ENCODE measurements around the gene TSBP1.
"Not testable (repeated sequence)": the region's sequence is repeated elsewhere in the genome, so short reads cannot be mapped to it uniquely, and the experiment has no call there.

TSBP1 gene

GRCh38 chr6:32375739-32376529 is 4.2 kb upstream of the TSBP1 start:
- DNase-seq (ENCODE audit: low read depth) = no peak

- DNase-seq (ENCODE audit: low read depth) = no peak
Observed at GRCh38 chr6:32371229-32371628, 474 bp downstream of the TSBP1 start.

- DNase-seq (ENCODE audit: low read depth) = no peak
Observed at GRCh38 chr6:32370505-32370904, 1.2 kb downstream of the TSBP1 start.

GRCh38 chr6:32369660-32370059 is 2.0 kb downstream of the TSBP1 start:
- no peak for DNase-seq (ENCODE audit: low read depth)

GRCh38 chr6:32367644-32368043 is 4.1 kb downstream of the TSBP1 start:
- DNase-seq (ENCODE audit: low read depth) = no peak

- not testable (repeated sequence) for DNase-seq (ENCODE audit: low read depth)
Observed at GRCh38 chr6:32359225-32359624, 12.5 kb downstream of the TSBP1 start.

GRCh38 chr6:32358548-32358947 is 13.2 kb downstream of the TSBP1 start:
- DNase-seq (ENCODE audit: low read depth) = not testable (repeated sequence)

- DNase-seq (ENCODE audit: low read depth) = no peak
Observed at GRCh38 chr6:32355018-32355417, 16.7 kb downstream of the TSBP1 start.

- DNase-seq (ENCODE audit: low read depth) = no peak
Observed at GRCh38 chr6:32353348-32353747, 18.4 kb downstream of the TSBP1 start.

GRCh38 chr6:32340242-32340641 is 31.5 kb downstream of the TSBP1 start:
- no peak for DNase-seq (ENCODE audit: low read depth)

GRCh38 chr6:32337186-32337805 is 34.4 kb downstream of the TSBP1 start:
- DNase-seq (ENCODE audit: low read depth) = no peak

GRCh38 chr6:32332433-32332832 is 39.3 kb downstream of the TSBP1 start:
- no peak for DNase-seq (ENCODE audit: low read depth)

- no peak for DNase-seq (ENCODE audit: low read depth)
Observed at GRCh38 chr6:32329141-32329540, 42.6 kb downstream of the TSBP1 start.

GRCh38 chr6:32327103-32327502 is 44.6 kb downstream of the TSBP1 start:
- no peak for DNase-seq (ENCODE audit: low read depth)

GRCh38 chr6:32318501-32318900 is 53.2 kb downstream of the TSBP1 start:
- DNase-seq (ENCODE audit: low read depth) = no peak

- DNase-seq (ENCODE audit: low read depth) = no peak
Observed at GRCh38 chr6:32317541-32317940, 54.2 kb downstream of the TSBP1 start.

GRCh38 chr6:32313964-32314363 is 57.7 kb downstream of the TSBP1 start:
- DNase-seq (ENCODE audit: low read depth) = no peak

- DNase-seq (ENCODE audit: low read depth) = no peak
Observed at GRCh38 chr6:32298632-32299336, 72.9 kb downstream of the TSBP1 start.

- not testable (repeated sequence) for DNase-seq (ENCODE audit: low read depth)
Observed at GRCh38 chr6:32294980-32295379, 76.7 kb downstream of the TSBP1 start.

- DNase-seq (ENCODE audit: low read depth) = no peak
Observed at GRCh38 chr6:32294566-32294965, 77.1 kb downstream of the TSBP1 start.

GRCh38 chr6:32293695-32294094 is 78.0 kb downstream of the TSBP1 start:
- no peak for DNase-seq (ENCODE audit: low read depth)

GRCh38 chr6:32291543-32291942 is 80.2 kb downstream of the TSBP1 start:
- no peak for DNase-seq (ENCODE audit: low read depth)

GRCh38 chr6:32290886-32291450 is 80.7 kb downstream of the TSBP1 start:
- no peak for DNase-seq (ENCODE audit: low read depth)
